Right lobe of liver (tissue), 4 donors: ENCODE measurements around the gene GIMAP2.
"Not testable (repeated sequence)": the region's sequence is repeated elsewhere in the genome, so short reads cannot be mapped to it uniquely, and the experiment has no call there.

ENCODE experiments used
- CTCF ChIP-seq, 4 donors: fragments of 200-600 bp in 3 of 4; fragments of 450-650 bp in 1 of 4; IDR thresholded peaks; one replicate each; pipeline versions ENCODE4 v1.5.1 to v1.8.0; 2016 to 2022; ENCODE audit warnings: antibody characterized with exemption in 4 of 4, mild to moderate bottlenecking in 2 of 4
- POLR2A ChIP-seq: fragments of 450-650 bp; IDR thresholded peaks from one replicate; pipeline ENCODE4 v1.6.1; 2017; ENCODE audit warnings: antibody characterized with exemption, mild to moderate bottlenecking
- donor health status: DM: no; HTN: no; CAD: no.
- donor health status: DM: no; HTN: no; CAD: no.
- donor health status: DM: no; HTN: yes; CAD: no.

- TF ChIP-seq CTCF (IDR thresholded peaks at IDR 0.05); POLR2A: not testable (repeated sequence)
Measured at GRCh38 chr7:150676276-150676675, 9.2 kb upstream of the GIMAP2 start.
